ENCODE results near the gene PSAP.

Gene PSAP

DNA sequence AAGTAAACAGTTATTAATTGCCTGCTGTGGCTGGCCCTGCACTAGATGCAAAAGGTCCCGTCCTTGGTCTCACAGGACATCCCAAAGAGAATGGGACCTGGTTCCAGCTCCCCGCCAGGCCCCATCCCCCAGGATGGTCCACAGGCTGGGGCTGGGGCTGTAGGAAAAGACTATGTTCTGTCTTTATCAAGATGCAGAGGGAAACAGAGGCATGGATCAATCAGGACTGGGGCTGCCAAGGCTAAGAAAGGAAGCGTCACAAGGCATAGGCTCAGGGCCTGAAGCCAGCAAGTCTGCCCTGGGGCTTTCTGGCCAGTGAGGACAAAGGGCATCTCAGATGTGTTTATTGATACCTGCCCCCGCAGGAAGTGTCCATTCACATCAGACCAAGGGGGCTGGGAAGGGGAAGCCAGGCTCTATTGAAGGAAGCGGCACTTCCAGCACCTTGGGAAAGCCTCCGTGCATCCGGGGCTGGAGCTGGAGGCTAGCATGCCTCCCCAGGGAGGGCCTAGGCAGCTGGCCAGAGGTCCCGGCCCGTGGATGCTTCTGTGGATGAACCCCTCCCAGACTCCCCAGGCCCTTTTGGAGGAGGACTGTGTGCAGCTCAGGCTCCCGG is 83.5 kb downstream of the PSAP start:
- in situ Hi-C loops (cut with MboI; ENCODE audit: low sequenced_read_pairs, unreplicated experiment): no loop called here
- TF ChIP-seq, protein P1, sequence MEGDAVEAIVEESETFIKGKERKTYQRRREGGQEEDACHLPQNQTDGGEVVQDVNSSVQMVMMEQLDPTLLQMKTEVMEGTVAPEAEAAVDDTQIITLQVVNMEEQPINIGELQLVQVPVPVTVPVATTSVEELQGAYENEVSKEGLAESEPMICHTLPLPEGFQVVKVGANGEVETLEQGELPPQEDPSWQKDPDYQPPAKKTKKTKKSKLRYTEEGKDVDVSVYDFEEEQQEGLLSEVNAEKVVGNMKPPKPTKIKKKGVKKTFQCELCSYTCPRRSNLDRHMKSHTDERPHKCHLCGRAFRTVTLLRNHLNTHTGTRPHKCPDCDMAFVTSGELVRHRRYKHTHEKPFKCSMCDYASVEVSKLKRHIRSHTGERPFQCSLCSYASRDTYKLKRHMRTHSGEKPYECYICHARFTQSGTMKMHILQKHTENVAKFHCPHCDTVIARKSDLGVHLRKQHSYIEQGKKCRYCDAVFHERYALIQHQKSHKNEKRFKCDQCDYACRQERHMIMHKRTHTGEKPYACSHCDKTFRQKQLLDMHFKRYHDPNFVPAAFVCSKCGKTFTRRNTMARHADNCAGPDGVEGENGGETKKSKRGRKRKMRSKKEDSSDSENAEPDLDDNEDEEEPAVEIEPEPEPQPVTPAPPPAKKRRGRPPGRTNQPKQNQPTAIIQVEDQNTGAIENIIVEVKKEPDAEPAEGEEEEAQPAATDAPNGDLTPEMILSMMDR (IDR thresholded peaks at IDR 0.05; ENCODE audit: borderline replicate concordance, control extremely low read depth, extremely low read depth, insufficient read depth, missing control alignments): no peak
- no peak for DNase-seq (ENCODE audit: low spot score)

DNA sequence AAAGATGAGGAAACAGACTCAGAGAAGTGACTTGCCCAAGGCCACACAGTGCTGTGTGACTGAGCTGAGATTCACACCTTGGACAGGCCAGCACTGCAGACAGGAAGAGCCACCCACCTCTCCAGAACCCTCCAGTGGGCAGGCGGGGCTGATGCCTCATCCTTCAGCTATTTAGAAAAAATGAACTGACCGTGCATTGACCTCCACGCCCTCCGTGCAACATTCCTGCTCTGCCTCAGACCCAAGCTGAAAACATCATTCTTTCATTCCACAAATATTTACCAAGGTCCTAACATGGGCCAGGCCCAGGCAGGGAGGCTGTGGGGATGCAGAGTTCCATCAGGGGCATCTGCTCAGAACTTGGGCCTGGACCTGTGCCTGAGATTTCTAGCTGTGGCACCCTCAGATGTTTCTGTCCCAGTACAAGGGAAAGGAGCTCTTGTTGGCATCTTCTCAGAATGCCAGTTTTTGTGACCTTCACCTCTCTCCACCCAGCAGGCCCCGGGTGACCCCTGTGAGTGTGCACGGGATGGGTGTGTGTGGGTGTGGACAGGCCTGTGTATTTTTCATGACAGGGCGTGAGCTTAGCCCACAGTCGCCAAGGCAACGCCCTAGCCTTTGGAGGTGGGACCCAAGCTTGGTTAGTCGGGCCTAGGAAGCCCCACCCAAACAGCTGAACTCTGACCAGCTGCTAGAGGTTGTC is 84.2 kb downstream of the PSAP start:
- TF ChIP-seq, protein P1 (IDR thresholded peaks at IDR 0.05; ENCODE audit: borderline replicate concordance, control extremely low read depth, extremely low read depth, insufficient read depth, missing control alignments): no peak
- peak; percentile 57 for DNase-seq (ENCODE audit: low spot score)
- in situ Hi-C loops (cut with MboI; ENCODE audit: low sequenced_read_pairs, unreplicated experiment): no loop called here
